ENCODE results near the gene MAP3K6.

- no peak for TF ChIP-seq ZBTB7A (CRISPR knock-in tag; IDR thresholded peaks at IDR 0.05)
- no peak for TF ChIP-seq CTCF (CRISPR knock-in tag; IDR thresholded peaks at IDR 0.05)
- no peak for TF ChIP-seq PATZ1 (CRISPR knock-in tag; IDR thresholded peaks at IDR 0.05)
- TF ChIP-seq MEIS1 (CRISPR knock-in tag; IDR thresholded peaks at IDR 0.05; ENCODE audit: borderline replicate concordance): no peak
- TF ChIP-seq JUNB (CRISPR knock-in tag; IDR thresholded peaks at IDR 0.05; ENCODE audit: borderline replicate concordance): no peak
Measured at GRCh38 chr1:27355683-27356082, 11.1 kb downstream of the MAP3K6 start.
